OCI-LY7 (cell line): ENCODE measurements around the gene GMCL1. TPM values are rescaled to one million over a fixed set of nuclear protein-coding genes. Genes with fewer than 3 reads are reported as not detected.

Source experiments
- BruUV-seq: library from RNA; stranded (reverse); fragments of 400-500 nt; replicated peaks from 2 replicates; lab custom pipeline; 2021; lab: Mats Ljungman, UMichigan
- CTCF ChIA-PET: fragments of 300-600 bp; sonication (Branson Sonifier 250); formaldehyde crosslinking; loops from one replicate; lab custom pipeline; 2022; ENCODE audit warnings: antibody characterized with exemption; ENCODE audit not compliant: unreplicated experiment; lab: Charles Lee
- POLR2A ChIA-PET: fragments of 300-600 bp; sonication (Branson Sonifier 250); formaldehyde crosslinking; loops from one replicate; lab custom pipeline; 2022; ENCODE audit warnings: antibody characterized with exemption; lab: Charles Lee
- DNase-seq: peaks from one replicate; pipeline ENCODE4 v3.0.0-alpha.2; 2015; ENCODE audit warnings: low spot score
- H2AFZ ChIP-seq: fragments of 200-600 bp; sonication (generic), shearing (Covaris generic); 2 replicates; pipeline ENCODE4 v1.6.1; 2014; ENCODE audit warnings: mild to moderate bottlenecking, antibody characterized with exemption, low read length, moderate library complexity
- H3K27ac ChIP-seq: fragments of 200-600 bp; sonication (generic); 2 replicates; pipeline ENCODE4 v1.5.1; 2014; ENCODE audit warnings: mixed run types, low read depth, mild to moderate bottlenecking, moderate library complexity, low read length, inconsistent platforms; ENCODE audit not compliant: poor library complexity, severe bottlenecking
- H3K36me3 ChIP-seq: fragments of 200-600 bp; sonication (generic); 2 replicates; pipeline ENCODE4 v1.6.1; 2014; ENCODE audit warnings: mild to moderate bottlenecking, antibody characterized with exemption, low read length, moderate library complexity, mixed read lengths; ENCODE audit not compliant: insufficient read depth
- H3K4me1 ChIP-seq: fragments of 200-600 bp; sonication (generic); 2 replicates; pipeline ENCODE4 v1.5.1; 2014; ENCODE audit warnings: mild to moderate bottlenecking, low read length; ENCODE audit not compliant: insufficient read depth, poor library complexity, severe bottlenecking
- H3K4me2 ChIP-seq: fragments of 200-600 bp; sonication (generic); 2 replicates; pipeline ENCODE4 v1.6.1; 2014; ENCODE audit warnings: mild to moderate bottlenecking, low read length
- H3K4me3 ChIP-seq: fragments of 200-600 bp; sonication (generic); 2 replicates; pipeline ENCODE4 v1.5.1; 2014; ENCODE audit warnings: mild to moderate bottlenecking, low read depth, low read length; ENCODE audit not compliant: poor library complexity, severe bottlenecking
- H3K79me2 ChIP-seq: fragments of 200-600 bp; sonication (generic); 2 replicates; pipeline ENCODE4 v1.6.1; 2016; ENCODE audit warnings: low read depth, mild to moderate bottlenecking, low read length, moderate library complexity, mixed read lengths; ENCODE audit not compliant: insufficient read depth
- H3K9me2 ChIP-seq: fragments of 200-600 bp; sonication (generic); 2 replicates; pipeline ENCODE4 v1.6.1; 2016; ENCODE audit warnings: mild to moderate bottlenecking, low read length, mixed read lengths; ENCODE audit not compliant: insufficient read depth
- H3K9me3 ChIP-seq: fragments of 200-600 bp; sonication (generic); 2 replicates; pipeline ENCODE4 v1.6.1; 2014; ENCODE audit warnings: mild to moderate bottlenecking, mixed run types, low read length, mixed read lengths
- H4K20me1 ChIP-seq: fragments of 200-600 bp; sonication (generic); 2 replicates; pipeline ENCODE4 v1.6.1; 2014; ENCODE audit warnings: mild to moderate bottlenecking, antibody characterized with exemption, low read length, moderate library complexity, mixed read lengths; ENCODE audit not compliant: insufficient read depth
- CTCF ChIP-seq: fragments of 200-600 bp; sonication (generic); conservative IDR thresholded peaks from 2 replicates; pipeline ENCODE4 v1.5.1; 2014; ENCODE audit warnings: mild to moderate bottlenecking, antibody characterized with exemption, low read length, moderate library complexity, mixed read lengths
- EZH2phosphoT487 ChIP-seq: fragments of 200-600 bp; sonication (generic); IDR thresholded peaks from 2 replicates; pipeline ENCODE4 v1.6.1; 2018; ENCODE audit warnings: low read depth, borderline replicate concordance, mild to moderate bottlenecking, mixed run types, antibody characterized with exemption, low read length, moderate library complexity, mixed read lengths
- intact Hi-C: fragments of 100-400 bp; cut with micrococcal nuclease; formaldehyde crosslinking; loops from one replicate; pipeline ENCODE4 v1.10.0; 2022; ENCODE audit not compliant: unreplicated experiment
- total RNA-seq, 2 experiments: library from RNA; depleted of rRNA in 1 of 2; stranded (reverse); fragments of >200 nt in 1 of 2; shearing (Covaris generic) in 1 of 2; gene quantifications; 2 replicates each; pipeline ENCODE4 v1.2.3, GENCODE V29; 2014 to 2022

The GMCL1 gene
- total RNA-seq, 2 experiments from 2014 or later, result 14.4 to 25.9 TPM

- BruUV-seq, result no TSS peak
- H3K4me3 ChIP-seq, result no peak overlapping the region
- no peak for TF ChIP-seq CTCF
- no peak for TF ChIP-seq EZH2phosphoT487
- intact Hi-C loops, result no loop called here
- no peaks in the 10 kb centered on the region for H4K20me1 ChIP-seq
- no peak overlapping the region for H3K4me2 ChIP-seq
- no peak overlapping the region for H3K27ac ChIP-seq
- H3K4me1 ChIP-seq, result no peaks in the 10 kb centered on the region
- H3K9me3 ChIP-seq, result no peaks in the 10 kb centered on the region
- ChIA-PET POLR2A (no interaction called here), CTCF (no interaction called here)
- H3K36me3 ChIP-seq, result peaks cover 79% of the 10 kb centered on the region
- no peaks in the 10 kb centered on the region for H3K79me2 ChIP-seq
- no peaks in the 10 kb centered on the region for H3K9me2 ChIP-seq
- no peak overlapping the region for H2AFZ ChIP-seq
- no peak for DNase-seq
Observed at GRCh38 chr2:69847068-69847828, 17.8 kb downstream of the GMCL1 start.

DNA sequence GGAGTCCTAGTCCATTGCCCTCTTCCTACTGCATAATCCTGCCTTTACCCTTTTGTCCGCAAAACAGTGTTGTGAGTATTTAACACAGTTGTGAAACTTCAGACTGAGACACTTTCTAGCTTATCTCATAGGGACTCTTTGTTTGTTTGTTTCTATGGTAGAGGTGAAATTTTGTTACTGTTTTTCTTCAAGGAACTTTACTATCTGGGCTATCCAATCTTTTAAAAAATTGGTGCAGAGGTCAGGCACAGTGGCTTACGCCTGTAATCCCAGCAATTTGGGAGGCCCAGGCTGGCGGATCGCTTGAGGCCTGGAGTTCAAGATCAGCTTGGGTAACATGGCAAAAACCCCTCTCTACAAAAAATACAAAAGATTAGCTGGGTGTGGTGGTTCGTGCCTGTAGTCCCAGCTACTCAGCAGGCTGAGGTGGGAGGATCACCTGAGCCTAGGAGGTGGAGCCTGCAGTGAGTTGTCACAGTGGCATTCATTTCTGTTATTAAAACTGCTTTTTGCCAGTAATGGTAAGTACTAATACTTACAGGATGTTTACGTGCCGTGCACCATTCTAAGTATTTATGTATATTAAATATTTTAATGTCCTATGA lies 18.8 kb downstream of the GMCL1 start:
- no peak overlapping the region for H2AFZ ChIP-seq
- H3K36me3 ChIP-seq, result peaks cover 82% of the 10 kb centered on the region
- H3K4me1 ChIP-seq, result no peaks in the 10 kb centered on the region
- H3K9me3 ChIP-seq, result no peaks in the 10 kb centered on the region
- no peaks in the 10 kb centered on the region for H3K9me2 ChIP-seq
- no peak overlapping the region for H3K4me3 ChIP-seq
- TF ChIP-seq EZH2phosphoT487, result no peak
- TF ChIP-seq CTCF, result no peak
- no peak overlapping the region for H3K4me2 ChIP-seq
- H4K20me1 ChIP-seq, result no peaks in the 10 kb centered on the region
- ChIA-PET POLR2A (interaction anchor here (1.3 to 1.6 kb wide), 2 partner anchors 18 to 22 kb away, joined by 3 read pairs; no protein-coding TSS in a partner anchor), CTCF (no interaction called here)
- BruUV-seq, result no TSS peak
- no peak overlapping the region for H3K27ac ChIP-seq
- intact Hi-C loops, result no loop called here
- no peak for DNase-seq
- H3K79me2 ChIP-seq, result no peaks in the 10 kb centered on the region

- H2AFZ ChIP-seq, result no peak overlapping the region
- ChIA-PET CTCF (no interaction called here), POLR2A (interaction anchor here (0.5 to 1.0 kb wide), 3 partner anchors 16 to 436 kb away, joined by 3 to 6 read pairs (median 3); partner anchors contain the start of gene SNRPG)
- H3K79me2 ChIP-seq, result no peaks in the 10 kb centered on the region
- H3K9me3 ChIP-seq, result no peaks in the 10 kb centered on the region
- H3K36me3 ChIP-seq, result peaks cover 42% of the 10 kb centered on the region
- intact Hi-C loops, result no loop called here
- no peaks in the 10 kb centered on the region for H3K4me1 ChIP-seq
- no peaks in the 10 kb centered on the region for H3K9me2 ChIP-seq
- TF ChIP-seq CTCF, result no peak
- no peak for TF ChIP-seq EZH2phosphoT487
- peaks cover 7% of the 10 kb centered on the region; the same call in 1 of the 2 replicates for H4K20me1 ChIP-seq
- H3K27ac ChIP-seq, result no peak overlapping the region
- BruUV-seq, result no TSS peak
- H3K4me3 ChIP-seq, result no peak overlapping the region
- no peak for DNase-seq
- H3K4me2 ChIP-seq, result no peak overlapping the region
Observed at GRCh38 chr2:69858261-69858660, 28.8 kb downstream of the GMCL1 start.
